ENCODE results near the gene RAB25. TPM values are rescaled to one million over a fixed set of nuclear protein-coding genes. Genes with fewer than 3 reads are reported as not detected.

Gene RAB25
- total and polyA plus RNA-seq, 2 of the 13 experiments (the other 11 are each of a cell fraction or from before 2014, with no cell fraction given) = 0.20 to 0.22 TPM

GRCh38 chr1:156096640-156097391 lies 35.9 kb downstream of the RAB25 start (continued):
- TF ChIP-seq GATAD1 (CRISPR knock-in tag; IDR thresholded peaks at IDR 0.05) = peak; percentile 31; the same call in 1 of the 2 replicates
- TF ChIP-seq ZFP41 (CRISPR knock-in tag; IDR thresholded peaks at IDR 0.05; ENCODE audit: borderline replicate concordance) = no peak
- TF ChIP-seq ZNF513 (CRISPR knock-in tag; conservative IDR thresholded peaks at IDR 0.05) = no peak
- TF ChIP-seq CENPT (CRISPR knock-in tag; IDR thresholded peaks at IDR 0.05; ENCODE audit: low read depth) = no peak
- 0 out of 2 replicates have a peak, but pooled peaks have one; percentile 34 for TF ChIP-seq ZBTB4 (CRISPR knock-in tag; IDR thresholded peaks at IDR 0.05; ENCODE audit: borderline replicate concordance)
- TF ChIP-seq NFIB (CRISPR knock-in tag; IDR thresholded peaks at IDR 0.05; ENCODE audit: borderline replicate concordance) = no peak
- no peak for TF ChIP-seq ZSCAN20 (CRISPR knock-in tag; IDR thresholded peaks at IDR 0.05; ENCODE audit: borderline replicate concordance)
- TF ChIP-seq ERF (CRISPR knock-in tag; IDR thresholded peaks at IDR 0.05) = peak; percentile 91; the same call in 1 of the 2 replicates
- TF ChIP-seq ZNF251 (CRISPR knock-in tag; IDR thresholded peaks at IDR 0.05) = no peak
- peak; percentile 49; the same call in 1 of the 2 replicates for TF ChIP-seq ZNF124 (CRISPR knock-in tag; IDR thresholded peaks at IDR 0.05)
- TF ChIP-seq PRMT3 (CRISPR knock-in tag; IDR thresholded peaks at IDR 0.05; ENCODE audit: borderline replicate concordance, low read depth) = no peak
- TF ChIP-seq FOSL2 (CRISPR knock-in tag; IDR thresholded peaks at IDR 0.05) = peak; percentile 91
- TF ChIP-seq ZNF687 (CRISPR knock-in tag; IDR thresholded peaks at IDR 0.05) = peak; percentile 91
- no peak for TF ChIP-seq ATF7 (IDR thresholded peaks at IDR 0.05)
- TF ChIP-seq ATF7 (CRISPR knock-in tag; IDR thresholded peaks at IDR 0.05) = no peak
- TF ChIP-seq ZNF691 (CRISPR knock-in tag; IDR thresholded peaks at IDR 0.05; ENCODE audit: borderline replicate concordance, low read depth) = peak; percentile 71; the same call in 1 of the 2 replicates
- no peak for TF ChIP-seq ZNF644 (CRISPR knock-in tag; IDR thresholded peaks at IDR 0.05; ENCODE audit: low read depth)
- no peak for TF ChIP-seq PCBP1 (IDR thresholded peaks at IDR 0.05; ENCODE audit: borderline replicate concordance, low read depth, low read length)
